HG03095 (cell line): ENCODE measurements around the gene NEK6.

ENCODE experiments used
- ATAC-seq: cut with Tn5 transposase; IDR thresholded peaks from one replicate; pipeline ENCODE4 v1.9.1; 2021; ENCODE audit warnings: moderate library complexity; ENCODE audit not compliant: unreplicated experiment

NEK6 gene

GRCh38 chr9:124260769-124261603 is 3.2 kb downstream of the NEK6 start:
- no peak for ATAC-seq

- no peak for ATAC-seq
Measured at GRCh38 chr9:124261736-124262648, 4.2 kb downstream of the NEK6 start.

GRCh38 chr9:124262649-124262972 is 4.9 kb downstream of the NEK6 start:
- no peak for ATAC-seq

GRCh38 chr9:124263213-124263612 is 5.5 kb downstream of the NEK6 start:
- ATAC-seq, result no peak

GRCh38 chr9:124263800-124264426 is 6.2 kb downstream of the NEK6 start:
- no peak for ATAC-seq

DNA sequence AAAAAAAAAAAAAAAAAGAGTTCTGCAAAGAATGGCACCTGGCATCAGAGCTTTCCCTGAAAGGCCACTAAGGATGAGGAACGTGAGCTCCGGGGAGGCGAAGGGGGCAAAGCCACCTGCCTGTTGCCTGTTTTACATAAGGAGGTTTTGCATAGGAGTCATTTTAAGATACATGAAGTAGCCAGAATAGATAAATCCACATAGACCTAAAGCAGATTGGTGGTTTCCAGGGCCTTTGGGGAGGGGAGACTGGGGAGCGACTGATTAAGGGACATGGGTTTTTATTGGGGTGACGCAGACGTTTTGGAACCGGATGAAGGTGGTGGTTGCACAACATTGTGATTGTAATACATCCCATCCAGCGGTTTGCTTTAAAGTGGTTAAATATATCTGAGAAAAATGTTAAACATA is 7.1 kb downstream of the NEK6 start:
- ATAC-seq, result no peak

DNA sequence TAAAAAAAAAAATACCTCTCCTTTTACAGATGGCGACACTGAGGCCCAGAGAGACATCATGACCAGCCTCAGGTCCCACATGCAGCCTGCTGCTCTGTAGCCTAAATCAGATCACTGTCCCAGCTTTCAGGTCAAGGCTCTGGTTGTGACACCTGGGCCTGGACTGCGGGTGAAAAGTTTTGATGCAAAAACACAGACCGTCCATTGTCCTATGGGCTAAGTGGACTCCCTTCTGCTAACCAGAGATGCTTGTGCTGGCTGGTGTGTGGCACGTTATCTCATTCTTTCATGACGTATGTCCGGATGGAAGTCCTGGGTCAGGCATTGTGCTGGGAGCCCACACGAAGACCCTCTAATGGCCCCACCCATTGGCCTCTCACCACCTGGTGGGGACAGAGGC is 7.8 kb downstream of the NEK6 start:
- ATAC-seq, result no peak

DNA sequence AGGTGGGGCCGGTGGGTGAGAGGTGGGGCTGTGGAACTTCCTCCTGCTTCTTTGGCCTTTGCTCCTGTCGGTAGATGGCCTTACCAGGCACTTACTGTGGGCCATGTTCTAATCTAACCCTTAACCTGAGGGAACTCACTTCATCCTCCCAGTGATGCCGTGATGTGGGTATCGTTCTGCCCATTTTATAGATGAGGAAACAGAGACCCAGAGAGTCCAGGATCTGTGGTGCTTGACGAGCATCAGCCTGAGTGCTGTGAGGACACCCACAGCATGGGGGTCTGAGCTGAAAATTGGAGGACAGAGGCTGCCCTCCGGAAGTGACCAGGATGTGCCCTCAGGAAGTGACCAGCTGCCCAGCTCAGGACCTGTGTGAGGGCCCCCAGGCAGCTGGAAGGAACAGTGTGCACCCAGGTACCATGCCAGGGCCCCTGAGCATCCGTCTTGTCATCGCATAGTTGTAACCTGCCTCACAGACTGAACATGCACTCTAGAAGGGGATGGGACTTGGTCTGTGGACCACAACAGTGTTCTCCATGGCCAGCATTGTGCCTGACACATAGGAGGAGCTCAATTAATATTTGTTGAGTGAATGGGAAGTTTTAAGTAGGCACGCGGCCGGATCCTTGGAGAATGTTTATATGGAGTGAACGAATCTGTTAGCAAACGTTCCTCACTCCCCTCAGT is 8.5 kb downstream of the NEK6 start:
- ATAC-seq, result no peak

- no peak for ATAC-seq
Measured at GRCh38 chr9:124266826-124267201, 9.1 kb downstream of the NEK6 start.

- ATAC-seq, result no peak
Measured at GRCh38 chr9:124267271-124267807, 9.6 kb downstream of the NEK6 start.

- no peak for ATAC-seq
Measured at GRCh38 chr9:124268248-124268647, 10.5 kb downstream of the NEK6 start.

DNA sequence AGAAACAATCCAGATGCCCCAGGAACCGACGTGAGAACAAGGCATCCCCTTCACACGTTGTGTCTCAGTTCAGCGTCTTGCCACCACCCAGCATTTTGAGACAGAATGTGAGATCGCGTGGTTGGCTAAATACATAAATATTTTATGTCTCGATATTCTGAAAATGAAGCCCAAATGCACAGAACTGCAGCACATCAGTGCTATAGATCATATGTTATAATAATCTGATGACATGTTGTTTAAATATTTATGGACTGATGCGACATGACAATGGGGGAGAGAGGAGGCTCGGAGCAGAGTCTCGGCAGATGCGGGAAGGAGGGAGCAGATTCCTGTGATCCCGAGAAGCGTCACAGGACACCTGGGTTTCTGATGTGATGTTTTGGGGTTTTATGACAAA is 10.9 kb downstream of the NEK6 start:
- ATAC-seq, result no peak

DNA sequence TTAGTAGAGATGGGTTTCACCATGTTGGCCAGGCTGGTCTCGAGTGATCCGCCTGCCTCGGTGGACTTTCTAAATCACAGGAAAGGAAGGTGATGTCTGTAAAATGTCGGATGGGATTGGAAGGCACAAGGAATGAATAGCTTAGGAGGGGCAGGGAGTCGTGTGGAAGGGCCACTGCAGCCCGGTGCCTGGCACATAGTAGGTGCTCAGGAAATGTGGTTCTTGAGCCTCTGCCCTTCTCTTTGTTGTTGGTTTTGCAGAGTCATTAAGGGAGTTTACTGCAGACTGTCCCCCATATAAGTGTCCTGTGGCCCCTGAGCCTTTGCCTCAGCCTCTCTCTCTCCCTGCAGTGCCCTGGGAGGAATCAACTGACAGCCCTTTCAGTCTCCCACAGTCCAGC is 11.8 kb downstream of the NEK6 start:
- no peak for ATAC-seq

DNA sequence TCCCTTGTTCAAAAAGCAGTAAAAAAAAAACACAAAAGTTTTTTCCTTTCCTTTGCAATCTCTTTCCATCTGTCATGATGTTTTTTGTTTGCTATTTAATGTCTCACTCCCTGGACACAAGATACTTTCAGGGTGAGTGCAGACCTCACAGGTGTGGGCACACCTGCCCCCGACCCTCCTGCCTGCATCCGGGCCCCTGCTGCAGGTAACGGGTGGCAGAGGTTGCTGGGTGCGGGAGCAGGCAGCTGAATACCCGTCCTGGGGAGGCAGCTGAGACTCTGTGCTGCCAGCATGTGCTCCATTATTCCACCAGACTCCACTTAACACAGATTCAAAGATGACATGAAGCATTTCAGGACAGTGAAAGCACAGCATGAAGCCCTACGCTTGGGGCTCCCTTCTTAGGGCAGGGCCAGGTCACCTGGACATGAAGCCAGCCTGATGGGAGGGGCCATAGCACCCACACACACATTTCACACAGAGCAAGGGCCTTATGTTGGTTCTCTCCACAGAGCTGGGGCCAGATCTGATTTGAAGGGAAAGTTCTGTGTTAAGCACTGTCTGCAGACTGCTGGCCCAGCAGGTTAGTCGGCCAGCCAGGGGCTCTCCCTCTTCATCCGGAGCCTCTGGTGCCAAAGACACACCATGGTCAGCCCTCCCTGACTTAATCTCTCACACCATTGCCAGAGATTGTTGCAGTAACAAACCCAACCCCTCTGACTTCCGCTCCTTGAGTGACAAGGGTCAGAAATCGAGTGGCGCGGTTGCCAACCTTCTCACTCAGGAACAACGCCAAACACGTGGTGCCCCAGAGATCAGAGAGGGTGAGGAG is 13.0 kb downstream of the NEK6 start:
- ATAC-seq, result no peak

DNA sequence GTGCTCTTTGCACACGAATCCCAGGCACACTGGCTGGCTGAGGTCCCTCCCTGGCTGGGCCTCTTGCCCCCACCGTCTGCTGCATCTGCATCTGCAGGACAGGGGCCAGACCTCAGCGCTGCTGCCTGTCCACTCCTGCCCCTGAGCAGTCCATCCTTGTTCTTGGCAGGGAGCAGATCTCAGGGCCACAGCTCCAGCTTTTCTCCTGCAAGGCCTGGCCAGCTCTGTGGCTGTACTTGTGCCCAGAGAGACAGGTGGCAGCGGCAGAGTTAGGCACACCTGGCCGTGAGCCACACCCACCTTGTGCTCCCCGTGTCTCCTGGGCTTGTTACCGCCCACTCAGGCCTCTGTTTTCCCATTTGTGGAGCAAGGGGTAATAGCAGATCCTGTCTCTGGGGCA is 13.9 kb downstream of the NEK6 start:
- no peak for ATAC-seq

DNA sequence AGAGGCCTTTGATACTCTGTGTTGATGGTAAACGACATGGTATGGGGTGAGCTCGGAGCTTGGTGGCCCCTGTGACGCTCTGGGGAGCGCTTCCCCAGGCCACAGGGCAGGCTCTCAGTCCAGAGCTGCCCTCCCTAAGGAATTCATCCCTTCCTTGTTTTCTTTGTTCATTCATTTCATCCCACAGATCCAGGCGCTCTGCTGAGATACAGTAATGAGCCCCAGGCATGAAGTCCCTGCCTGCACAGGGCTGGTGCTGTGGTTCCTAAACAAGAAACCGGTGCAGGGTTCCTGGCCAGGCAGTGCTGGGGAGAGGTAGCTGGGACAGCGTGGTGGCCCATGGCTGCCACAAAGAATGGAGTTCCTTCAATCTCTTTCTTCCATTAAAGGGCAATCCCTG is 14.4 kb downstream of the NEK6 start:
- no peak for ATAC-seq

DNA sequence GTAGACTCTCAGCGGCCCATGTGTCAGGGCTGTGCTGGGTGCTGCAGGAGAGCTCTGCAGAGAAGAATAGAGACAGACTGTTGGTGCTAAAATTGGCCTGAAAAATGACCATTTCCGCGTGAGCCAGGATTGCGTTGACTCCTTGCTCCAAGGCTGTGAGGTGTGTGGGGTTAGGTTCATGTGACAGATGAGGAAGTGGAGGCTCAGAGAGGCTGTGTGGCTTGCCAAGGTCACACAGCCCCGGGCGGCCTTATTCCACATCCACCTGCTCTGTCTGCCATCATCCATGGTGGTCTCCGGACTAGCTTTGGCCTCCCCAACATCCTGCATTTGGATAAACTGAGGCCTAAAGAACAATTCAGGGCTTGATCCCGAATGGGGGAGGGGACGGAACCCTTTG is 15.2 kb downstream of the NEK6 start:
- no peak for ATAC-seq

DNA sequence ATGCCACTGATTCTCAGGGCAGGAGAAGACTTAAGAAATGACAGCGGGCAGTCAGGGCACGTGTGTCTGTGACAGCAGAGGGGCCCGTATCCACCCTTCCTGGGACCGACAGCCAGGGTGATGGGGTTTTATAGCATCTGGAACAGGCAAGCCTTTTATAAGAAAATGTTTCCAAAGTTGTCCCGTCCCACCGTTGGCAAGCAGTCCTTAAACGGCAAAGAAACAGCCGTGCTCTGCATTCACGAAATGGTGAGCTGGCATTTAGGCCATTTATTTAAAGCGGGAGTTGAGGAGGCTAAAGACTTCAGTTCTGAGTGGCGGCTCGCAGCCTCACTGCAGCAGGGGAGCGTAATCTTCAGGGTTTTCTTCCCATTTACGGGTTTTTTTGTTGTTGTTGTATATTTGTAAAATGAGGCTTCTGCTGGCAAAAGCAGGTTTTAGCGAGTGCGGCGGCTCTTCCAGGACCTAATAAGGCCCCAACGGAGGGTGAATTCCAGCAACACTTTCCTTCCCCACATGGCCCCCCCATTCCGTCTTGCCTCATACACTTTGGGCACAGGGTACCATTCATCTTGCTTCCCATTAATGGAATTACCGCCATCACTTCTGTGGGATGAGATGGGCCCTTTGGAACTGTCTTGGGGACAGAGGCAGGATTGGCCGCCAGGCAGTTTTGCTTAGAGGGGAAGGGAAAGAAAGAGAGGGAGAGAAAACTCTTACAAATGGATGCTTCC is 15.8 kb downstream of the NEK6 start:
- no peak for ATAC-seq

DNA sequence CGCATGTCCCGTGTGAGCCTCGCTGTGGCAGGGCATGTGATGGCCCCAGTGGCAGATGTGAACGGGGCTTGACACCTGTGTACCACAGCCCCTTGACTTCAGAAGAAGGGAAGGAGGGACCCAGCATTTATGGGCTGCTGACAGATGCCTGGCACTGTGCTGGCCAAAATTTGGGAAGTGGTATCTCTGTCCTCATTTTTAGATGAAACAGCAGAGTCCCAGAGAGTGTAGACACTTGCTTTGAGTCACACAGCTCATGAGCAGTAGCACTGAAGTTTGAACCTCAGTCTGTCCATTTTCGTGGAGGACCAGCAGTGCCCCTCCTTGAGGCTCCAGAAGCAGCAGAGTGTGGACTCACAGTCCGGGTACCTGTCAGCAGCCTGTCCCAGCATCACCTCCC is 16.5 kb downstream of the NEK6 start:
- ATAC-seq, result no peak
